Trophoblast cell (in vitro differentiated cells and primary cell): ENCODE results near the gene NME7.

ENCODE experiments used
- DNase-seq, 2 donors: peaks; one replicate each; pipeline ENCODE4 v3.0.0-alpha.2; 2016
- H2AFZ ChIP-seq: 2 replicates; pipeline ENCODE4 v1.6.1; 2013; ENCODE audit warnings: low read length, moderate library complexity, mild to moderate bottlenecking; ENCODE audit not compliant: insufficient read depth, poor library complexity
- H2AK5ac ChIP-seq: 2 replicates; pipeline ENCODE4 v1.6.1; 2013; ENCODE audit warnings: mild to moderate bottlenecking, low read length
- H2BK120ac ChIP-seq: 2 replicates; pipeline ENCODE4 v1.6.1; 2013; ENCODE audit warnings: low read length, mild to moderate bottlenecking, moderate library complexity; ENCODE audit not compliant: insufficient read depth, poor library complexity
- H2BK12ac ChIP-seq: 2 replicates; pipeline ENCODE4 v1.6.1; 2013; ENCODE audit warnings: mild to moderate bottlenecking, low read length, moderate library complexity
- H2BK5ac ChIP-seq: 2 replicates; pipeline ENCODE4 v1.6.1; 2013; ENCODE audit warnings: low read length, low read depth, moderate library complexity, mild to moderate bottlenecking; ENCODE audit not compliant: poor library complexity
- H3K14ac ChIP-seq: 2 replicates; pipeline ENCODE4 v1.6.1; 2013; ENCODE audit warnings: mild to moderate bottlenecking, low read length
- H3K18ac ChIP-seq: 2 replicates; pipeline ENCODE4 v1.6.1; 2013; ENCODE audit warnings: mild to moderate bottlenecking, low read length
- H3K23ac ChIP-seq: 2 replicates; pipeline ENCODE4 v1.6.1; 2013; ENCODE audit warnings: low read length
- H3K27ac ChIP-seq: 2 replicates; pipeline ENCODE4 v1.5.1; 2013; ENCODE audit warnings: low read depth, mild to moderate bottlenecking, inconsistent platforms, low read length, moderate library complexity
- H3K27me3 ChIP-seq: 2 replicates; pipeline ENCODE4 v1.6.1; 2013; ENCODE audit warnings: inconsistent platforms, mild to moderate bottlenecking, low read length, moderate library complexity; ENCODE audit not compliant: insufficient read depth
- H3K36me3 ChIP-seq, 2 experiments: 1 replicate in 1 of 2; 2 replicates in 1 of 2; pipeline ENCODE4 v1.6.1; 2013; ENCODE audit warnings: low read length in 2 of 2, mild to moderate bottlenecking in 2 of 2, moderate library complexity in 1 of 2; ENCODE audit not compliant: insufficient read depth in 2 of 2, control insufficient read depth in 1 of 2
- H3K4ac ChIP-seq: 2 replicates; pipeline ENCODE4 v1.6.1; 2013; ENCODE audit warnings: low read depth, mild to moderate bottlenecking, low read length, moderate library complexity
- H3K4me1 ChIP-seq, 2 experiments: 1 replicate in 1 of 2; 2 replicates in 1 of 2; pipeline ENCODE4 v1.6.1; 2013; ENCODE audit warnings: low read length in 2 of 2, mild to moderate bottlenecking in 2 of 2, moderate library complexity in 1 of 2; ENCODE audit not compliant: insufficient read depth in 2 of 2, control insufficient read depth in 1 of 2
- H3K4me2 ChIP-seq: 2 replicates; pipeline ENCODE4 v1.6.1; 2013; ENCODE audit warnings: inconsistent platforms, mild to moderate bottlenecking, low read length, moderate library complexity
- H3K4me3 ChIP-seq: 2 replicates; pipeline ENCODE4 v1.5.1; 2013; ENCODE audit warnings: mild to moderate bottlenecking, low read depth, low read length, inconsistent platforms
- H3K79me1 ChIP-seq: one replicate; pipeline ENCODE4 v1.6.1; 2013; ENCODE audit warnings: low read length
- H3K79me2 ChIP-seq: 2 replicates; pipeline ENCODE4 v1.6.1; 2013; ENCODE audit warnings: low read length, mild to moderate bottlenecking; ENCODE audit not compliant: control insufficient read depth, insufficient read depth, poor library complexity
- H3K9ac ChIP-seq: 2 replicates; pipeline ENCODE4 v1.6.1; 2013; ENCODE audit warnings: mild to moderate bottlenecking, low read length
- H3K9me3 ChIP-seq: 2 replicates; pipeline ENCODE4 v1.6.1; 2013; ENCODE audit warnings: low read depth, mild to moderate bottlenecking, control low read depth, inconsistent platforms, low read length; ENCODE audit not compliant: insufficient read depth
- H4K12ac ChIP-seq: 2 replicates; pipeline ENCODE4 v1.6.1; 2013; ENCODE audit warnings: low read depth, mild to moderate bottlenecking, low read length, moderate library complexity
- H4K8ac ChIP-seq: 2 replicates; pipeline ENCODE4 v1.6.1; 2013; ENCODE audit warnings: low read depth, mild to moderate bottlenecking, low read length, moderate library complexity
- H4K91ac ChIP-seq: one replicate; pipeline ENCODE4 v1.6.1; 2013; ENCODE audit warnings: low read depth, mild to moderate bottlenecking, low read length, moderate library complexity
- WGBS: extraction: QIAGEN DNeasy Blood & Tissue Kit; methylation state at CpG from one replicate; pipeline ENCODE4 v1.1.7; 2013; ENCODE audit warnings: missing lambda C conversion rate; ENCODE audit not compliant: insufficient read length, insufficient coverage; ENCODE audit errors: extremely low coverage; 5-methylcytosine and 5-hydroxymethylcytosine counted together

Gene NME7

DNA sequence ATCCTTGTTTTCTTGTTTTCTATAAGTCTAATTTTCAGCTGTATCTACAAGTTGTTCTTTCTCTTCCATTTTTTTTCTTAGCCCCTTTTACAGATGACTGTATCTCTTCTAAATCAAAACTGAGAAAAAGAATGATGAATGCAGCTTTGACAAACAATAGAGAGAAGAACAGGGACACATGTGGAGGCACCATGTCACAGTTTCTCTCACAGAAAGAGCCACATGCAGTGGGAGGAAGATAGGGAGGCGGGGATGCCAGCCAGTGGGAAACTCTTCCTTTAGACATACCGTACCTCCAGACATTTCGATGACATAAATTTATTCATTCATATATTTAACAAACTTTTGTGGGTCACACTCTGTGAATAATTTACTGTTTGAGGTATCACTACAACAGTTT is 45.5 kb downstream of the NME7 start:
- no peaks in the 10 kb centered on the region for H3K79me1 ChIP-seq
- H2AFZ ChIP-seq = no peak overlapping the region
- no peak overlapping the region for H2BK5ac ChIP-seq
- H4K12ac ChIP-seq = no peak overlapping the region
- H3K4me1 ChIP-seq = no peaks in the 10 kb centered on the region
- no peak overlapping the region for H3K14ac ChIP-seq
- no peaks in the 10 kb centered on the region for H3K79me2 ChIP-seq
- H3K27ac ChIP-seq = no peak overlapping the region
- H3K4ac ChIP-seq = no peak overlapping the region
- no peak overlapping the region for H3K23ac ChIP-seq
- DNase-seq = no peak
- H3K9me3 ChIP-seq = no peaks in the 10 kb centered on the region
- H2BK120ac ChIP-seq = no peak overlapping the region
- no CpG with 5 or more reads among the region's 3 CpGs for WGBS
- no peak overlapping the region for H3K4me2 ChIP-seq
- H4K91ac ChIP-seq = no peak overlapping the region
- H2BK12ac ChIP-seq = no peak overlapping the region
- H3K4me3 ChIP-seq = no peak overlapping the region
- no peak overlapping the region for H2AK5ac ChIP-seq
- no peak overlapping the region for H3K18ac ChIP-seq
- no peaks in the 10 kb centered on the region for H3K36me3 ChIP-seq
- H3K27me3 ChIP-seq = no peaks in the 10 kb centered on the region
- no peak overlapping the region for H4K8ac ChIP-seq
- H3K9ac ChIP-seq = no peak overlapping the region

GRCh38 chr1:169321539-169321938 is 46.1 kb downstream of the NME7 start:
- Histone ChIP-seq H4K8ac (no peak overlapping the region), H3K9me3 (no peaks in the 10 kb centered on the region)
- WGBS = no CpG with 5 or more reads among the region's 1 CpG

DNA sequence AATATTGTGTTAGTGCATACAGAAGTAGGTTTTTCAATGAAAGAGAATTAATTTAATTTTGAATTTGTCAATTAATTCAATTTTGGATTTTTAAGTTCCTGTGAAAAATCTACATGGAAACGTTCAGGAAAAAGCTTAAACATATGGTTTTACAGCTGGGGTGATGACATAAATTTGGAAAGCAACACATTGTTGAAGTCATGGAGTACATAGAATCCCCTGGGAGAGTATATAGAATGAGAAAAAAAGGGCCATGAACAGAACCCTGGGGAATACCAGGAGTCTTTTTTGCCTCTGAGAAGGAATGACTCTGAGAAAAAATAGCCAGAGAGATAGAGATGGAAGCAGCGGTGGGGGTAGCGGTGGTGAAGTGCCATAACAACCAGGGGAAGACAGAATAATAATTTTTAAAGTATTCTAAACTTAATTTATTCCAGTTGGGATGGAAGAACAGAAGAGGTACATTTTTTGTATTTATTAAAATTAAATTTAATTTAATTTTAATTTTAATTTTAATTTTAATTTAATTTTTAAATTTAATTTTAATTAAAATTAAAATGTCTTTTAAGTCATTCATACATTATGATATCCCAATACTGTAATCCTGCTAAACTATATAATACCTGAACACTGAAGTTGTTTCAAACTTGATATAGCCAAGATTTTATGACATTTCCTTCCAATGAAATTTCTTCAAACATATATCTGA is 48.9 kb downstream of the NME7 start:
- no peak overlapping the region for H2AFZ ChIP-seq
- no peak overlapping the region for H3K23ac ChIP-seq

More at GRCh38 chr1:169321539-169321938, 46.1 kb downstream of the NME7 start:
- no peak for DNase-seq
- Histone ChIP-seq H3K23ac (no peak overlapping the region), H2BK12ac (no peak overlapping the region), H3K4me3 (no peak overlapping the region), H3K36me3 (no peaks in the 10 kb centered on the region), H2BK5ac (no peak overlapping the region), H3K4me1 (no peaks in the 10 kb centered on the region), H2AK5ac (no peak overlapping the region), H3K14ac (no peak overlapping the region), H2BK120ac (no peak overlapping the region), H3K4me2 (no peak overlapping the region), H3K27me3 (no peaks in the 10 kb centered on the region), H3K18ac (no peak overlapping the region), H3K79me2 (no peaks in the 10 kb centered on the region), H3K4ac (no peak overlapping the region), H3K79me1 (no peaks in the 10 kb centered on the region), H2AFZ (no peak overlapping the region), H3K27ac (no peak overlapping the region), H4K12ac (no peak overlapping the region), H3K9ac (no peak overlapping the region), H4K91ac (no peak overlapping the region)

DNA sequence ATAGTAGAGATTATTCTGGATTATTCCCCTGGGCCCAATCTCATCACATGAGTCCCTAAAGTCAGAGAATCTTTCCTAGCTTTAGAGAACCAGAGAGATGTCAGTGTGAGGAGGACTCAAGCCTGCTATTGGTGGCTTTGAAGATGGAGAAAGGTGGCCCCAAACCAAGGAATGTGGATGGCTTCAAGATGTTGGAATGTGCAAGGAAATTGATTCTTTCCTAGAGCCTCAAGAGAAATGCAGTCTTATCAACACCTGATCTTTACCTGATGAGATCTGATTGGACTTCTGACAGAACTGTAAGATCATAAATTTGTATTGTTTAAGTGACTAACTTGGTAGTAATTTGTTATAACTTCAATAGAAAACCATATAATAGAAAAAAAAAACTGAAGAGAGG is 51.0 kb downstream of the NME7 start:
- H3K27ac ChIP-seq = no peak overlapping the region
- no peak overlapping the region for H4K12ac ChIP-seq
- no peaks in the 10 kb centered on the region for H3K79me2 ChIP-seq
- DNase-seq = no peak
- no peak overlapping the region for H4K91ac ChIP-seq
- no peak overlapping the region for H4K8ac ChIP-seq
- no peak overlapping the region for H3K4ac ChIP-seq
- no peaks in the 10 kb centered on the region for H3K9me3 ChIP-seq
- H3K79me1 ChIP-seq = no peaks in the 10 kb centered on the region
- no peak overlapping the region for H3K18ac ChIP-seq
- no peak overlapping the region for H2AK5ac ChIP-seq
- no peak overlapping the region for H3K14ac ChIP-seq
- no peak overlapping the region for H3K4me2 ChIP-seq
- H3K36me3 ChIP-seq = no peaks in the 10 kb centered on the region
- H2BK120ac ChIP-seq = no peak overlapping the region
- H2BK12ac ChIP-seq = no peak overlapping the region
- no peak overlapping the region for H2BK5ac ChIP-seq
- H2AFZ ChIP-seq = no peak overlapping the region
- no peak overlapping the region for H3K4me3 ChIP-seq
- no peaks in the 10 kb centered on the region for H3K27me3 ChIP-seq
- no peak overlapping the region for H3K23ac ChIP-seq
- peaks cover 0 to 3% of the 10 kb centered on the region in 2 experiments for H3K4me1 ChIP-seq
- H3K9ac ChIP-seq = no peak overlapping the region

More for the DNA sequence above, 48.9 kb downstream of the NME7 start:
- H3K9me3 ChIP-seq = no peaks in the 10 kb centered on the region
- no peak overlapping the region for H2BK5ac ChIP-seq
- no peak overlapping the region for H3K18ac ChIP-seq
- no peak overlapping the region for H4K91ac ChIP-seq
- H3K79me2 ChIP-seq = no peaks in the 10 kb centered on the region
- H4K12ac ChIP-seq = no peak overlapping the region
- H3K27ac ChIP-seq = no peak overlapping the region
- no peaks in the 10 kb centered on the region for H3K4me1 ChIP-seq
- H2BK12ac ChIP-seq = no peak overlapping the region
- no peak overlapping the region for H3K9ac ChIP-seq
- no peak overlapping the region for H3K14ac ChIP-seq
- H2AK5ac ChIP-seq = no peak overlapping the region
- H3K4ac ChIP-seq = no peak overlapping the region
- no peak overlapping the region for H3K4me3 ChIP-seq
- no peak for DNase-seq
- no peak overlapping the region for H3K4me2 ChIP-seq
- H4K8ac ChIP-seq = no peak overlapping the region
- no peak overlapping the region for H2BK120ac ChIP-seq
- H3K27me3 ChIP-seq = no peaks in the 10 kb centered on the region
- no peaks in the 10 kb centered on the region for H3K79me1 ChIP-seq
- H3K36me3 ChIP-seq = no peaks in the 10 kb centered on the region
- no CpG with 5 or more reads among the region's 3 CpGs for WGBS
